OCI-LY7 (cell line): ENCODE measurements around the gene COMP. TPM values are rescaled to one million over a fixed set of nuclear protein-coding genes. Genes with fewer than 3 reads are reported as not detected.

Experiments
- BruUV-seq: library from RNA; stranded (reverse); fragments of 400-500 nt; replicated peaks from 2 replicates; lab custom pipeline; 2021; lab: Mats Ljungman, UMichigan
- CTCF ChIA-PET: fragments of 300-600 bp; sonication (Branson Sonifier 250); formaldehyde crosslinking; loops from one replicate; lab custom pipeline; 2022; ENCODE audit warnings: antibody characterized with exemption; ENCODE audit not compliant: unreplicated experiment; lab: Charles Lee
- POLR2A ChIA-PET: fragments of 300-600 bp; sonication (Branson Sonifier 250); formaldehyde crosslinking; loops from one replicate; lab custom pipeline; 2022; ENCODE audit warnings: antibody characterized with exemption; lab: Charles Lee
- DNase-seq: peaks from one replicate; pipeline ENCODE4 v3.0.0-alpha.2; 2015; ENCODE audit warnings: low spot score
- H2AFZ ChIP-seq: fragments of 200-600 bp; sonication (generic), shearing (Covaris generic); 2 replicates; pipeline ENCODE4 v1.6.1; 2014; ENCODE audit warnings: mild to moderate bottlenecking, antibody characterized with exemption, low read length, moderate library complexity
- H3K27ac ChIP-seq: fragments of 200-600 bp; sonication (generic); 2 replicates; pipeline ENCODE4 v1.5.1; 2014; ENCODE audit warnings: mixed run types, low read depth, mild to moderate bottlenecking, moderate library complexity, low read length, inconsistent platforms; ENCODE audit not compliant: poor library complexity, severe bottlenecking
- H3K36me3 ChIP-seq: fragments of 200-600 bp; sonication (generic); 2 replicates; pipeline ENCODE4 v1.6.1; 2014; ENCODE audit warnings: mild to moderate bottlenecking, antibody characterized with exemption, low read length, moderate library complexity, mixed read lengths; ENCODE audit not compliant: insufficient read depth
- H3K4me1 ChIP-seq: fragments of 200-600 bp; sonication (generic); 2 replicates; pipeline ENCODE4 v1.5.1; 2014; ENCODE audit warnings: mild to moderate bottlenecking, low read length; ENCODE audit not compliant: insufficient read depth, poor library complexity, severe bottlenecking
- H3K4me2 ChIP-seq: fragments of 200-600 bp; sonication (generic); 2 replicates; pipeline ENCODE4 v1.6.1; 2014; ENCODE audit warnings: mild to moderate bottlenecking, low read length
- H3K4me3 ChIP-seq: fragments of 200-600 bp; sonication (generic); 2 replicates; pipeline ENCODE4 v1.5.1; 2014; ENCODE audit warnings: mild to moderate bottlenecking, low read depth, low read length; ENCODE audit not compliant: poor library complexity, severe bottlenecking
- H3K79me2 ChIP-seq: fragments of 200-600 bp; sonication (generic); 2 replicates; pipeline ENCODE4 v1.6.1; 2016; ENCODE audit warnings: low read depth, mild to moderate bottlenecking, low read length, moderate library complexity, mixed read lengths; ENCODE audit not compliant: insufficient read depth
- H3K9me2 ChIP-seq: fragments of 200-600 bp; sonication (generic); 2 replicates; pipeline ENCODE4 v1.6.1; 2016; ENCODE audit warnings: mild to moderate bottlenecking, low read length, mixed read lengths; ENCODE audit not compliant: insufficient read depth
- H3K9me3 ChIP-seq: fragments of 200-600 bp; sonication (generic); 2 replicates; pipeline ENCODE4 v1.6.1; 2014; ENCODE audit warnings: mild to moderate bottlenecking, mixed run types, low read length, mixed read lengths
- H4K20me1 ChIP-seq: fragments of 200-600 bp; sonication (generic); 2 replicates; pipeline ENCODE4 v1.6.1; 2014; ENCODE audit warnings: mild to moderate bottlenecking, antibody characterized with exemption, low read length, moderate library complexity, mixed read lengths; ENCODE audit not compliant: insufficient read depth
- CTCF ChIP-seq: fragments of 200-600 bp; sonication (generic); conservative IDR thresholded peaks from 2 replicates; pipeline ENCODE4 v1.5.1; 2014; ENCODE audit warnings: mild to moderate bottlenecking, antibody characterized with exemption, low read length, moderate library complexity, mixed read lengths
- EZH2phosphoT487 ChIP-seq: fragments of 200-600 bp; sonication (generic); IDR thresholded peaks from 2 replicates; pipeline ENCODE4 v1.6.1; 2018; ENCODE audit warnings: low read depth, borderline replicate concordance, mild to moderate bottlenecking, mixed run types, antibody characterized with exemption, low read length, moderate library complexity, mixed read lengths
- intact Hi-C: fragments of 100-400 bp; cut with micrococcal nuclease; formaldehyde crosslinking; loops from one replicate; pipeline ENCODE4 v1.10.0; 2022; ENCODE audit not compliant: unreplicated experiment
- total RNA-seq, 2 experiments: library from RNA; depleted of rRNA in 1 of 2; stranded (reverse); fragments of >200 nt in 1 of 2; shearing (Covaris generic) in 1 of 2; gene quantifications; 2 replicates each; pipeline ENCODE4 v1.2.3, GENCODE V29; 2014 to 2022

COMP gene
- total RNA-seq, 2 experiments from 2014 or later: not detected

GRCh38 chr19:18777301-18778075 is 13.6 kb downstream of the COMP start:
- ChIA-PET CTCF (no interaction called here), POLR2A (no interaction called here)
- no peaks in the 10 kb centered on the region for H3K9me3 ChIP-seq
- TF ChIP-seq CTCF (no peak), EZH2phosphoT487 (no peak)
- no peak overlapping the region for H3K4me3 ChIP-seq
- H4K20me1 ChIP-seq: no peaks in the 10 kb centered on the region
- intact Hi-C loops: no loop called here
- no peak overlapping the region for H2AFZ ChIP-seq
- no peaks in the 10 kb centered on the region for H3K36me3 ChIP-seq
- H3K27ac ChIP-seq: no peak overlapping the region
- H3K4me1 ChIP-seq: no peaks in the 10 kb centered on the region
- no peaks in the 10 kb centered on the region for H3K79me2 ChIP-seq
- BruUV-seq: no TSS peak
- H3K9me2 ChIP-seq: no peaks in the 10 kb centered on the region
- H3K4me2 ChIP-seq: no peak overlapping the region
- no peak for DNase-seq

- no peak for TF ChIP-seq CTCF
- TF ChIP-seq EZH2phosphoT487: no peak
- Histone ChIP-seq H3K4me3 (no peak overlapping the region), H3K79me2 (no peaks in the 10 kb centered on the region), H3K27ac (no peak overlapping the region), H3K9me2 (no peaks in the 10 kb centered on the region), H3K4me2 (no peak overlapping the region), H3K36me3 (no peaks in the 10 kb centered on the region), H3K9me3 (no peaks in the 10 kb centered on the region), H3K4me1 (no peaks in the 10 kb centered on the region), H2AFZ (no peak overlapping the region), H4K20me1 (no peaks in the 10 kb centered on the region)
- intact Hi-C loops: no loop called here
- CTCF ChIA-PET: no interaction called here
- no peak for DNase-seq
- POLR2A ChIA-PET: no interaction called here
- no TSS peak for BruUV-seq
These were observed 14.4 kb downstream of the COMP start for GRCh38 chr19:18776736-18777135.

- no peak for DNase-seq
- Histone ChIP-seq H3K9me2 (no peaks in the 10 kb centered on the region), H3K9me3 (no peaks in the 10 kb centered on the region), H3K4me2 (no peak overlapping the region), H4K20me1 (no peaks in the 10 kb centered on the region), H2AFZ (no peak overlapping the region), H3K27ac (no peak overlapping the region), H3K79me2 (no peaks in the 10 kb centered on the region), H3K36me3 (no peaks in the 10 kb centered on the region), H3K4me3 (no peak overlapping the region), H3K4me1 (no peaks in the 10 kb centered on the region)
- intact Hi-C loops: no loop called here
- TF ChIP-seq EZH2phosphoT487 (no peak), CTCF (no peak)
- POLR2A ChIA-PET: no interaction called here
- CTCF ChIA-PET: no interaction called here
- no TSS peak for BruUV-seq
These were observed 14.9 kb downstream of the COMP start for GRCh38 chr19:18776288-18776594.
